HG03378 (cell line): Measurements from ENCODE around the gene C16orf54.
A peak's percentile ranks its signal among the peaks of the same experiment; 100 is the strongest.
"Not testable (repeated sequence)": the region's sequence is repeated elsewhere in the genome, so short reads cannot be mapped to it uniquely, and the experiment has no call there.

ENCODE experiments used
- ATAC-seq: cut with Tn5 transposase; IDR thresholded peaks from one replicate; pipeline ENCODE4 v1.9.1; 2021; ENCODE audit warnings: mild to moderate bottlenecking, moderate library complexity; ENCODE audit not compliant: unreplicated experiment

The C16orf54 gene

DNA sequence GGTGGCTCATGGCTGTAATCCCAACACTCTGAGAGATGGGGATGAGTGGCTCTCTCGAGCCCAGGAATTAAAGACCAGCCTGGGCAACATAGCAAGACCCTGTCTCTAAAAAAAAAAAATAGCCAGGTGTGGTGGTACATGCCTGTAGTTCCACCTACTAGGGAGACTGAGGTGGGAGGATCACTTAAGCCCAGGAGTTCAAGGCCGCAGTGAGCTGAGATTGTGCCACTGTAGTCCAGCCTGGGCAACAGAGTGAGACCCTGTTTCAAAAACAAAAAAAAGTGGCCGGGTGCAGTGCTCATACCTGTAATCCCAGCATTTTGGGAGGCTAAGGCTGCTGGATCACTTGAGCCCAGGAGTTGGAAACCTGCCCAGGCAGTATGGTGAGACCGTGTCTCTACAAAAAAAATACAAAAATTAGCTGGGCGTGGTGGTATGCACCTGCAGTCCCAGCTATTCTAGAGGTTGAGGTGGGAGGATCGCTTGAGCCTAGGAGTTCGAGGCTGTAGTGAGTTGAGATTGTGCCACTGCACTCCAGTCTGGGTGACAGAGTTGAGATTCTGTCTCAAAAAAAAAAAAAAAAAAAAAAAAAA is 3.0 kb downstream of the C16orf54 start:
- ATAC-seq, result no peak

DNA sequence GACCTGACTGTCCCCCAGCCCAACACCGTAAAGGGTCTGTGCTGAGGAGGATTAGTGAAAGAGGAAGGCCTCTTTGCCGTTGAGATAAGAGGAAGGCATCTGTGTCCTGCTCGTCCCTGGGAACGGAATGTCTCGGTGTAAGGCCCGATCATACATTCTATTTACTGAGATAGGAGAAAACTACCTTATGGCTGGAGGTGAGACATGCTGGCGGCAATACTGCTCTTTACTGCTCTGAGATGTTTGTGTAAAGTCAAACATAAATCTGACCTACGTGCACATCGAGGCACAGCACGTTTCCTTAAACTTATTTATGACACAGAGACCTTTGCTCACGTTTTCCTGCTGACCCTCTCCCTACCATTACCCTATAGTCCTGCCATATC is 5.2 kb downstream of the C16orf54 start:
- not testable (repeated sequence) for ATAC-seq

GRCh38 chr16:29739927-29740629 is 5.7 kb downstream of the C16orf54 start:
- ATAC-seq, result not testable (repeated sequence)

DNA sequence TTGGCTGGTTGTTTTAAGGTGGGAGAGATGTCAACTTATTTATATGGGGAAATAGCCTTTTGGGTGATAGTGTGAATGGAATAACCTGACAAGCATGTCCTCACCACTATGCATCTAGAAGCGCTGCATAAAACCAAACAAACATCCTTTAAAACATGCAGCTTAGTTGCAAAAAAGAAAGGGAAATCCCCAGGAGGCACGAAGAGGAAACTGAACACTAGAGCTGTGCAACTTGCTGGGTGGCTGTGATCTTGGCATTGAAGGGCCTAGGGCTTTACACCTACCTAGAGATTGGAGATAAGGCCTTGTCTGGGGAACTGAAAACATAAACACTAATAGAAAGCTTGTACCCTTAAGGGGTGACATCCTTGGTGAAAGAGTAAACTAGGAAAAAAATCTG is 7.3 kb downstream of the C16orf54 start:
- no peak for ATAC-seq

DNA sequence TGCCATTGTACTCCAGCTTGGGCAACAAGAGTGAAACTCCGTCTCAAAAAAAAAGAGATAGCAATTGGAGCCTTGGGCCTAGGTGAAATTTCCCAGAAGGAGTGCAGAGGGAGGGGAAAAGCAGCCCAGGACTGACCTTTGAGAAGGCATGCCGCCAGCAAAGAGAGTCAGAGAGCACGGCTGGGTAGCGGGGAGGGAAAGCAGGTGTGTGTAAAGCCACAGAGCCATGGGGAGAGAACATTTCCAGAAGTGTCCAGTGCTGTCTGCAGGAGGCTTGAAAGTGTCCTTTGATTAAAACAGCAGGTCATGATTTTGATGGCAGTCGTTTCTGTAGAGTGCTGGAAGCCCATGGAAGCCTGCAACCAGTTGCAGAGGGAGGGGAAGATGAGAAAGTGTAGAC is 8.1 kb downstream of the C16orf54 start:
- ATAC-seq, result no peak

- no peak for ATAC-seq
Observed at GRCh38 chr16:29736764-29737163, 9.0 kb downstream of the C16orf54 start.

DNA sequence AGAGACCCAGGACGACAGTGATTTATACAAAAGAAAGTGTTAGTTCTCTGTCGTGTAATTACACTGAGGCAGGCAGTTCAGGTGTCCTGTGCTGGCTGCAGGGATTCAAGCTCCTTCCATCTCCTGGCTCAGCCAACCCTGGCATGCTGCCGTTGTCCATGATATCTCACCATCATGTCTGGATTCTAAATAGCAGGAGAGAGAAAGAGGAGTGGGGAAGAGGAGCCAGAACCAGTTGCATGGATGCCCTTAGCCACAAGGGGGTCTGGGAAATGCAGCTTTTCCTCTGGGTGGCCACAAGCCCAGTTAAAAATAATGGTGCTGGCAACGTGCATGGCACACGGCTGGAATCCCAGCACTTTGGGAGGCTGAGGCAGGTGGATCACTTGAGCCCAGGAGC is 9.7 kb downstream of the C16orf54 start:
- ATAC-seq, result no peak

GRCh38 chr16:29734786-29735185 is 11.0 kb downstream of the C16orf54 start:
- ATAC-seq, result no peak

- ATAC-seq, result peak; percentile 71
Observed at GRCh38 chr16:29731768-29732601, 13.8 kb downstream of the C16orf54 start.

- no peak for ATAC-seq
Observed at GRCh38 chr16:29730649-29731048, 15.1 kb downstream of the C16orf54 start.

- ATAC-seq, result no peak
Observed at GRCh38 chr16:29729116-29729521, 16.7 kb downstream of the C16orf54 start.

- no peak for ATAC-seq
Observed at GRCh38 chr16:29727452-29727851, 18.3 kb downstream of the C16orf54 start.

DNA sequence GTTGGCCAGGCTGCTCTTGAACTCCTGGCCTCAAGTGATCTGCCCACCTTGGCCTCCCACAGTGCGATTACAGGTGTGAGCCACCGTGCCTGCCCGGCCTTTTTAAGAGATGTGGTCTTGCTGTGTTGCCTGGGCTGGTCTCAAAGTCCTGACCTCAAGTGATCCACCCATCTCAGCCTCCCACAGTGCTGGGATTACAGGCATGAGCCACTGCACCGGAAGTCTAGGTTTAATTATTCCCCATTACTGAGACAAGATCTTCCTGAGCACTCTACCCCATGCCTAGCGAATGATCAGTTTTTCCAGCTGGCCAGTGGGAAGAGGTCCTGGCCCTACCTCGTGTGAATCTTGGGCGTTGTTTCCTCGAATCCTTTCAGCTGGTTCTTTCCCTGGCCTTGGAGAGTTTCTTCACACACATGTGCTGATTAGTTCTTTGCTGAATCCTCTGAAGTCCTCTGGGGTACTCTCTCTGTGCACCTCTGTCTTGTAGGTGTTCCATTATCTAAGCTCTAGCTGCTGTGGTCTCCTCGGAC is 18.9 kb downstream of the C16orf54 start:
- no peak for ATAC-seq

- ATAC-seq, result not testable (repeated sequence)
Observed at GRCh38 chr16:29721167-29721879, 24.5 kb downstream of the C16orf54 start.

DNA sequence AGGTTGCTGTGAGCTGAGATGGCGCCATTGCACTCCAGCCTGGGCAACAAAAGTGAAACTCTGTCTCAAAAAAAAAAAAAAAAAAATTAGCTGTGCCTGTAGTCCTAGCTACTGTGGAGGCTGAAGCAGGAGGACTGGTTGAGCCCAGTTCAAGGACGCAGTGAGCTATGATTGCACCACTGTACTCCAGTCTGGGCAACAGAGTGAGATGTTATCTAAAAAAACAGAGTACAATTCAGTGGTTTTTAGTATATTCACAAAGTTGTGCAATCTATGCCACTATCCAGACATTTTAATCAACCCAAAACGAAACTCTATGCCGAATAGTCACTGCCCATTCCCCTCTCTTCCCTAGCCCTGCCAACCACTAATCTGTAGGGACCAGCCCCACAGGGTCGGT is 25.1 kb downstream of the C16orf54 start:
- ATAC-seq, result no peak

DNA sequence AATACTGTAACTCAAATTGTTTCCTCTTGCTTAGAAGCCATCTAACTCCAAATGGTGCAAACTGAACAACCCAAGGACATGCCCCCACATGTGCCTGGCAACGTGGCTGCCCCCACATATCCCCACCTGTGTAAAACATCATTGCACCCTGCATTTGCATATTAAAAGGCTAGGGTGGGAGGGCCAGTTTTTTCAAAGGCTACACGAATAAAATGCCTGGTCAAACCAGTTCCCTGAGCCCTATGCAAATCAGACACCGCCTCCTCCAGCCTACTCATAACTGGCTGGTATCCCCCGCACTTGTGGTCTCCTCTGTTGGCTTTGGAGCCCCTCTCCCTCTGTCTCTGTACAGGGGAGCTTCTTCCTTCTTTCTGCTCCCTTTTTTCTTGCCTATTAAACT is 26.7 kb downstream of the C16orf54 start:
- ATAC-seq, result no peak

GRCh38 chr16:29717113-29717512 is 28.7 kb downstream of the C16orf54 start:
- no peak for ATAC-seq

- ATAC-seq, result no peak
Observed at GRCh38 chr16:29714972-29715371, 30.8 kb downstream of the C16orf54 start.

DNA sequence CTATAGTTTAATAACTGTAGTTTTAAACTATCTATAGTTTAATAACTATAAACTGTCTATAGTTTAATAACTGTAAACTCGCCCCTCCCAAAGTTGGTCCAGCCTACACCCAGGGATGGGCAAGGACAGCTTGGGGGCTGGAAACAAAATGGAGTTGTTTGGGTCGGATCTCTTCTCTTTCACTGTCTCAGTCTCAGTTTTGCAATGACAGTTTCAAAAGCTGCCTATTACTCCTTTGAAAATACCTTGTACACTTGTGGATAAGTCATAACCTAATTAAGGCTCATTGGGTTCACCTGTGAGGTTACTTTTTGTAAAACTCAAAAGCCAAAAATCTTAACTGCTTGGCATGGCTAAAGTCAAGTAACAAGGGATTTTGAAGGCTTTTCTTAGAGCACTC is 31.4 kb downstream of the C16orf54 start:
- no peak for ATAC-seq

DNA sequence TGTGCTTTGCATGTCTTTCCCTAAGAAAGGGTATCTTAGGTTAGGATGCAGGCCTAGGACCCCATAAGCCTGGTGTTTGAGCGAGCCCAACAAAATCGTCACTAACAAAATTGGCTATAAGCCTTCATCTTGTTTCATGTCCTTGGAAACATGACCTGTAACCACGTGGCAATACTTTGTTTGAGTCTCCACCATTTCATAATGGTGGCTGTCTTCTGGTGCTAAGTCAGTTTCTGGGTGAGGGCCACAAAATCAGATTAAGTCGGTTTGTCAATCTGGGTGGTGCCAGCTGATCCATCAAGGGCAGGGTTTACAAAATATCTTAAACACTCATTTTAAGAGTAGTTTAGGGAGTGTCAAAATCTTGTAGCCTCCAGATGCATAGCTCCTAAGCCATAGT is 33.0 kb downstream of the C16orf54 start:
- no peak for ATAC-seq
